Measurements from ENCODE around the gene UCK1.

The UCK1 gene

GRCh38 chr9:131500377-131500776, 30.7 kb downstream of the UCK1 start:
- no peak for DNase-seq (ENCODE audit: low read depth)

GRCh38 chr9:131499254-131499767, 31.8 kb downstream of the UCK1 start:
- DNase-seq (ENCODE audit: low read depth) = no peak
- H3K4me3 ChIP-seq (replicated peaks; ENCODE audit: low read depth, low read length) = no peak overlapping the region
- TF ChIP-seq, protein P1, sequence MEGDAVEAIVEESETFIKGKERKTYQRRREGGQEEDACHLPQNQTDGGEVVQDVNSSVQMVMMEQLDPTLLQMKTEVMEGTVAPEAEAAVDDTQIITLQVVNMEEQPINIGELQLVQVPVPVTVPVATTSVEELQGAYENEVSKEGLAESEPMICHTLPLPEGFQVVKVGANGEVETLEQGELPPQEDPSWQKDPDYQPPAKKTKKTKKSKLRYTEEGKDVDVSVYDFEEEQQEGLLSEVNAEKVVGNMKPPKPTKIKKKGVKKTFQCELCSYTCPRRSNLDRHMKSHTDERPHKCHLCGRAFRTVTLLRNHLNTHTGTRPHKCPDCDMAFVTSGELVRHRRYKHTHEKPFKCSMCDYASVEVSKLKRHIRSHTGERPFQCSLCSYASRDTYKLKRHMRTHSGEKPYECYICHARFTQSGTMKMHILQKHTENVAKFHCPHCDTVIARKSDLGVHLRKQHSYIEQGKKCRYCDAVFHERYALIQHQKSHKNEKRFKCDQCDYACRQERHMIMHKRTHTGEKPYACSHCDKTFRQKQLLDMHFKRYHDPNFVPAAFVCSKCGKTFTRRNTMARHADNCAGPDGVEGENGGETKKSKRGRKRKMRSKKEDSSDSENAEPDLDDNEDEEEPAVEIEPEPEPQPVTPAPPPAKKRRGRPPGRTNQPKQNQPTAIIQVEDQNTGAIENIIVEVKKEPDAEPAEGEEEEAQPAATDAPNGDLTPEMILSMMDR (IDR thresholded peaks at IDR 0.05; ENCODE audit: low read length, missing control alignments) = no peak

More at GRCh38 chr9:131500377-131500776, 30.7 kb downstream of the UCK1 start:
- H3K4me3 ChIP-seq (replicated peaks; ENCODE audit: low read depth, low read length) = no peak overlapping the region
- TF ChIP-seq, protein P1 (IDR thresholded peaks at IDR 0.05; ENCODE audit: low read length, missing control alignments) = no peak

DNA sequence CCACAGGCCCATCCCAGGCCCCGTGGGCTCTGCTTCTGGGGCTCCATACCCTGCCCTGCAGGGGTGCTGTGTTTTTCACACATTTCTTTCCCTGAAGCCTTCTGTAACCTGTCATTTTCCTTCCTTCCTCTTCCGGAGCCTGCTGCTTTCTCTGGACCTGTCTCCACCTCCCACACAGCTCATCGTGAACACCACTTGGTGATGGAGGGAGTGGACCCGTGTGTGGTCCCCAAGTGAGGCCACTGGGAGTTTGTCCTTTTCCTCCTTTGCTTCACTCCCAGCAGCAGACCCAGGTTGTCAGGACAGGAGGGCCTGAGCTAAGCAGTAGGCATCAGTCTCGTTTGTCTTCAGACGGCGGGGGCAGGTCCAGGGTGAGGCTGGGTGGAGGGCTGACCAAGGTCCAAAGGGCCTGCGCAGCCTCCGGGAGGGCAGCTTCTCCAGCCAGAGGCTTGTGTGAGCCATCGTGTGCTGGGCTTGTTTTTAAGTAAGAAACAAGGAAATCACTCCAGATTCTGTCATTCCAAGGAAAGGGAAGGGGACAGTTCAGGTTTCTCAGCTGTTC, 34.1 kb downstream of the UCK1 start:
- no peak overlapping the region for H3K4me3 ChIP-seq (replicated peaks; ENCODE audit: low read depth, low read length)
- TF ChIP-seq, protein P1 (IDR thresholded peaks at IDR 0.05; ENCODE audit: low read length, missing control alignments) = no peak
- no peak for DNase-seq (ENCODE audit: low read depth)

DNA sequence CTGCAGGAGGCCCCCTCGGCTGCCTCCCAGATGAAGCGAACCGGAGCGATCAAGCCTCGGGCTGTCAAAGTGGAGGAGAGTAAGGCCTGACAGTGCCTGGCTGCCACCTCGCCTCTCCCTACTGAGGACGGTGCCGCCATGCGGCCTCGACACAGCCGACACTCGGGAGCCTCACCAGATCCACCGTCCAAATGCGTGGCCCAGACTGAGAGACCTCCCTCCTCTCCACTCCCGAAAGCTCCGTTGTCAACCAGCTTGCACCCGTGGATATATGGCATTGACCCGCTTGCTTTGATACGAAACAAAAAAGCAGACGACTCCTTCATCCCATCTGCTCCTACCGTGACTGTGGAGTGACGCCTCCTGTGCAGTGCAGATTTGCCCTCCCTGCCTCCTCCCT, 35.3 kb downstream of the UCK1 start:
- H3K4me3 ChIP-seq (replicated peaks; ENCODE audit: low read depth, low read length) = no peak overlapping the region
- DNase-seq (ENCODE audit: low read depth) = no peak
- TF ChIP-seq, protein P1 (IDR thresholded peaks at IDR 0.05; ENCODE audit: low read length, missing control alignments) = no peak

- DNase-seq (ENCODE audit: low read depth) = no peak
- H3K4me3 ChIP-seq (replicated peaks; ENCODE audit: low read depth, low read length) = no peak overlapping the region
- TF ChIP-seq, protein P1 (IDR thresholded peaks at IDR 0.05; ENCODE audit: low read length, missing control alignments) = no peak
Observed at GRCh38 chr9:131494296-131494870, 36.7 kb downstream of the UCK1 start.

- TF ChIP-seq, protein P1 (IDR thresholded peaks at IDR 0.05; ENCODE audit: low read length, missing control alignments) = no peak
- no peak overlapping the region for H3K4me3 ChIP-seq (replicated peaks; ENCODE audit: low read depth, low read length)
- no peak for DNase-seq (ENCODE audit: low read depth)
Observed at GRCh38 chr9:131492070-131492469, 39.0 kb downstream of the UCK1 start.
